NT2/D1 (cell line): ENCODE results near the gene CDH16.

Source experiments
- DNase-seq: peaks from one replicate; pipeline ENCODE4 v3.0.0-alpha.2; 2011; ENCODE audit warnings: low read depth, low spot score
- H3K27me3 ChIP-seq: 2 replicates; pipeline ENCODE4 v1.6.0; 2011; ENCODE audit warnings: mild to moderate bottlenecking; ENCODE audit not compliant: insufficient read length, insufficient read depth
- H3K36me3 ChIP-seq: 2 replicates; pipeline ENCODE4 v1.6.1; 2011; ENCODE audit warnings: mild to moderate bottlenecking, low read length, mixed read lengths; ENCODE audit not compliant: insufficient read depth, insufficient read length
- H3K4me1 ChIP-seq: 2 replicates; pipeline ENCODE4 v1.5.1; 2011; ENCODE audit not compliant: insufficient read depth, insufficient read length
- H3K4me3 ChIP-seq: 2 replicates; pipeline ENCODE4 v1.5.1; 2011; ENCODE audit warnings: low read depth; ENCODE audit not compliant: insufficient read length
- H3K9ac ChIP-seq: 2 replicates; pipeline ENCODE4 v1.6.0; 2011; ENCODE audit warnings: low read depth; ENCODE audit not compliant: insufficient read length
- H3K9me3 ChIP-seq: 2 replicates; pipeline ENCODE4 v1.5.1; 2011; ENCODE audit warnings: mild to moderate bottlenecking, low read length; ENCODE audit not compliant: insufficient read depth
- SUZ12 ChIP-seq: IDR thresholded peaks from 2 replicates; pipeline ENCODE4 v1.6.1; 2011; ENCODE audit not compliant: insufficient read length, insufficient read depth; ENCODE audit errors: extremely low read depth
- YY1 ChIP-seq: IDR thresholded peaks from 2 replicates; pipeline ENCODE4 v1.6.1; 2011; ENCODE audit not compliant: insufficient read length, insufficient read depth
- ZNF274 ChIP-seq: IDR thresholded peaks from 2 replicates; pipeline ENCODE4 v1.6.1; 2011; ENCODE audit warnings: mild to moderate bottlenecking, low read depth, low read length

The CDH16 gene

GRCh38 chr16:66954097-66954659, 35.5 kb upstream of the CDH16 start:
- Histone ChIP-seq H3K4me1 (no peaks in the 10 kb centered on the region), H3K36me3 (no peaks in the 10 kb centered on the region), H3K9ac (no peak overlapping the region), H3K4me3 (no peak overlapping the region), H3K27me3 (peaks cover 15% of the 10 kb centered on the region), H3K9me3 (peaks cover 11% of the 10 kb centered on the region)
- TF ChIP-seq SUZ12 (no peak), ZNF274 (no peak), YY1 (no peak)
- peak; percentile 68 for DNase-seq

- peak overlapping the region; percentile 1 for H3K9ac ChIP-seq
- no peak overlapping the region for H3K4me3 ChIP-seq
- peaks cover 11% of the 10 kb centered on the region for H3K9me3 ChIP-seq
- no peak for DNase-seq
- H3K27me3 ChIP-seq: peaks cover 21% of the 10 kb centered on the region
- peaks cover under 1% of the 10 kb centered on the region for H3K4me1 ChIP-seq
- no peaks in the 10 kb centered on the region for H3K36me3 ChIP-seq
- TF ChIP-seq YY1 (no peak), SUZ12 (no peak), ZNF274 (no peak)
Observed at GRCh38 chr16:66953462-66954096, 34.9 kb upstream of the CDH16 start.

GRCh38 chr16:66952430-66953110, 33.9 kb upstream of the CDH16 start:
- no peak overlapping the region for H3K9ac ChIP-seq
- peaks cover 6% of the 10 kb centered on the region for H3K4me1 ChIP-seq
- peaks cover 11% of the 10 kb centered on the region for H3K9me3 ChIP-seq
- no peak for TF ChIP-seq SUZ12
- TF ChIP-seq ZNF274: no peak
- TF ChIP-seq YY1: no peak
- H3K27me3 ChIP-seq: peaks cover 27% of the 10 kb centered on the region
- no peak overlapping the region for H3K4me3 ChIP-seq
- H3K36me3 ChIP-seq: no peaks in the 10 kb centered on the region
- no peak for DNase-seq

- peaks cover 31% of the 10 kb centered on the region for H3K27me3 ChIP-seq
Observed at GRCh38 chr16:66950971-66951790, 32.5 kb upstream of the CDH16 start.

GRCh38 chr16:66950437-66950836, 31.8 kb upstream of the CDH16 start:
- Histone ChIP-seq H3K36me3 (no peaks in the 10 kb centered on the region), H3K4me1 (peaks cover 7% of the 10 kb centered on the region), H3K9me3 (peaks cover 11% of the 10 kb centered on the region), H3K9ac (no peak overlapping the region), H3K4me3 (no peak overlapping the region), H3K27me3 (peaks cover 31% of the 10 kb centered on the region)
- no peak for TF ChIP-seq YY1
- TF ChIP-seq SUZ12: no peak
- no peak for TF ChIP-seq ZNF274
- DNase-seq: no peak

More at GRCh38 chr16:66950971-66951790, 32.5 kb upstream of the CDH16 start:
- Histone ChIP-seq H3K36me3 (no peaks in the 10 kb centered on the region), H3K4me3 (no peak overlapping the region), H3K9ac (no peak overlapping the region), H3K4me1 (peaks cover 7% of the 10 kb centered on the region), H3K9me3 (peaks cover 11% of the 10 kb centered on the region)
- no peak for DNase-seq
- TF ChIP-seq ZNF274 (no peak), YY1 (no peak), SUZ12 (no peak)

- H3K4me1 ChIP-seq: peaks cover 7% of the 10 kb centered on the region
- H3K27me3 ChIP-seq: peaks cover 31% of the 10 kb centered on the region
- H3K9ac ChIP-seq: no peak overlapping the region
- H3K4me3 ChIP-seq: no peak overlapping the region
- no peak for TF ChIP-seq YY1
- TF ChIP-seq SUZ12: no peak
- no peak for TF ChIP-seq ZNF274
- no peaks in the 10 kb centered on the region for H3K36me3 ChIP-seq
- no peak for DNase-seq
- peaks cover 11% of the 10 kb centered on the region for H3K9me3 ChIP-seq
Observed at GRCh38 chr16:66949472-66949871, 30.8 kb upstream of the CDH16 start.

- Histone ChIP-seq H3K36me3 (peaks cover 3% of the 10 kb centered on the region), H3K4me3 (no peak overlapping the region), H3K9me3 (peaks cover 11% of the 10 kb centered on the region), H3K9ac (no peak overlapping the region), H3K4me1 (peaks cover 7% of the 10 kb centered on the region), H3K27me3 (peaks cover 31% of the 10 kb centered on the region)
- no peak for DNase-seq
- no peak for TF ChIP-seq SUZ12
Observed at GRCh38 chr16:66948837-66949225, 30.1 kb upstream of the CDH16 start.
